K562 (cell line): ENCODE data around the gene ZFYVE21. TPM values are rescaled to one million over a fixed set of nuclear protein-coding genes. Genes with fewer than 3 reads are reported as not detected.

Source experiments
- BCL6 ChIP-seq: fragments of 250-450 bp; sonication (Bioruptor Pico); IDR thresholded peaks from 2 replicates; pipeline ENCODE4 v1.4.0; 2020
- BCLAF1 ChIP-seq, 2 experiments: fragments of 450-650 bp in 1 of 2; IDR thresholded peaks; 2 replicates each; pipeline ENCODE4 v1.6.1; 2011 to 2017; ENCODE audit warnings: low read depth in 2 of 2, antibody characterized with exemption in 1 of 2, borderline replicate concordance in 1 of 2, low read length in 1 of 2, mild to moderate bottlenecking in 1 of 2, mixed read lengths in 1 of 2; ENCODE audit not compliant: control insufficient read depth in 1 of 2
- CUX1 ChIP-seq: fragments of 200-800 bp; sonication (Bioruptor generic); IDR thresholded peaks from 2 replicates; pipeline ENCODE4 v1.6.1; 2016; ENCODE audit warnings: missing genetic modification characterization, missing compliant biosample characterization
- EP300 ChIP-seq: IDR thresholded peaks from 2 replicates; pipeline ENCODE4 v1.6.1; 2012; ENCODE audit warnings: low read length, improper control_type of control experiment
- FOXM1 ChIP-seq, 2 experiments: fragments of 450-650 bp in 1 of 2; sonication (generic) in 1 of 2; formaldehyde crosslinking in 1 of 2; IDR thresholded peaks; 2 replicates each; pipeline versions ENCODE4 v1.6.1 to v1.9.0; 2017 to 2022; ENCODE audit warnings: low read depth in 2 of 2, mild to moderate bottlenecking in 2 of 2, missing genetic modification reagents in 1 of 2, moderate library complexity in 1 of 2
- SMAD3 ChIP-seq: fragments of 450-650 bp; formaldehyde crosslinking; conservative IDR thresholded peaks from 2 replicates; pipeline ENCODE4 v1.4.0; 2020; ENCODE audit warnings: mild to moderate bottlenecking
- SRSF1 ChIP-seq: fragments of 200-400 bp; formaldehyde crosslinking; IDR thresholded peaks from 2 replicates; pipeline ENCODE4 v1.6.1; 2017; ENCODE audit warnings: mild to moderate bottlenecking, low read depth, low read length, moderate library complexity
- ZBTB17 ChIP-seq: fragments of 450-650 bp; formaldehyde crosslinking; IDR thresholded peaks from 2 replicates; pipeline ENCODE4 v1.4.0; 2020; ENCODE audit warnings: mild to moderate bottlenecking
- ZHX1 ChIP-seq: fragments of 150-350 bp; conservative IDR thresholded peaks from 2 replicates; pipeline ENCODE4 v1.6.1; 2014; ENCODE audit warnings: low read length
- polyA plus RNA-seq, 8 experiments: library from polyadenylated mRNA; depleted of rRNA in 4 of 8; stranded (reverse) in 5 of 8; unstranded in 3 of 8; fragments of >200 nt; fragmentation: Nextera tagmentation in 2 of 8; fragmentation: Illumina TruSeq in 1 of 8; extraction: Ambion mirVana in 2 of 8; extraction: Trizol in 1 of 8; gene quantifications; 2 replicates each; pipeline versions ENCODE4 v1.2.1 to v1.2.3, GENCODE V29; 2011 to 2014; ENCODE audit warnings: inconsistent platforms in 1 of 8, missing spikeins in 1 of 8
- total RNA-seq, 7 experiments: library from RNA; depleted of rRNA in 6 of 7; stranded (reverse); fragments of >200 nt in 6 of 7; fragmentation: Illumina TruSeq in 2 of 7; extraction: Trizol in 2 of 7; gene quantifications; 2 replicates each; pipeline versions ENCODE4 v1.2.1 to v1.2.3, GENCODE V29; 2011 to 2021; ENCODE audit warnings: low replicate concordance in 1 of 7

The ZFYVE21 gene
- total and polyA plus RNA-seq, 9 of the 15 experiments (the other 6 are each of a cell fraction or from before 2014, with no cell fraction given): 0.90 to 23.1 (median 15.6) TPM

GRCh38 chr14:103715052-103716000, at the start of gene ZFYVE21, which contains the start of gene XRCC3 (continued):
- no peak for TF ChIP-seq BCLAF1 (IDR thresholded peaks at IDR 0.05; ENCODE audit: borderline replicate concordance in 1 of 2, control insufficient read depth in 1 of 2, low read depth in 2 of 2, low read length in 1 of 2)
- TF ChIP-seq ZBTB17 (CRISPR knock-in tag): no peak
- TF ChIP-seq FOXM1 (IDR thresholded peaks at IDR 0.05; ENCODE audit: low read depth): no peak
- no peak for TF ChIP-seq FOXM1 (CRISPR knock-in tag; IDR thresholded peaks at IDR 0.05; ENCODE audit: low read depth)
- TF ChIP-seq BCL6 (CRISPR knock-in tag): no peak
- TF ChIP-seq EP300: no peak
- no peak for TF ChIP-seq SMAD3 (CRISPR knock-in tag)
- no peak for TF ChIP-seq CUX1
- TF ChIP-seq SRSF1: no peak
- TF ChIP-seq ZHX1: no peak
